ENCODE results near the gene INO80E.
A peak's percentile ranks its signal among the peaks of the same experiment; 100 is the strongest.
"Not testable (repeated sequence)": the region's sequence is repeated elsewhere in the genome, so short reads cannot be mapped to it uniquely, and the experiment has no call there.

The INO80E gene

DNA sequence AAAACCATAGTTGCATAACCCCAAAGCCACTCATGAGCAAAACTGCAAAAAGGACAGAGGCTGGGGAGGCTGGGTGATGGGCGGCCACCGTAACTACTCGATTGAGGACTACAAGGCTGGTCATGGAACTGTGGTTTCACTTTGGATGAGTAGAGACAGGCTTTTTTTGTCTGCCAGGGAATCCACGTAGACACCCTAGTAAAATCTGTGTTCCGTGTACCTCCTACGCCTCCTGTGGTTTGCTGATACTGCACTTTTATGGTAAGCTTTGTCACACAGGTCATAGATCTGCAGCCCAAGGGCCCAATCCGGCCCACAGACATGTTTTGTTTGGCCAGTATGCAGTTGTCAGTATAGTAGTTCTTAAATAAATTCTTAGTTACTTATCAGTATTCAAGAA is 37.2 kb downstream of the INO80E start:
- no peak for DNase-seq

DNA sequence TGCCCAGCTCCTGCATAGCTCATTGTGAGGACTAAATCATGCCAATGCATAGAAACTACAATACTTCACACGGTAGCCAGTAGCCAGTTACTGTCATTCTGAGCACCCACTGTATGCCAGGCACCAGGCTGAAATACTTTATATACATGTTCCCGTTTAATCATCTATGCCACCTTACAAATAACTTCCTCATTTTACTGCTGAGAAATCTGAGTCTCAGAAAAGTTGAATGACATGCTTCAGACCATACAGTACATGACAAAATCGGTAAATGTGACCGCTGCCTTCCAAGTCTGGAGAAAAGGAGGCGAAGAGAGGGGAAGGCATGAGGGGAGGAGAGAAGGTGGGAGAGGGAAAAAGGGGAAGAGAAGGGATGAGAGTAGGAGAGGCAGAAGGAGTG is 44.2 kb downstream of the INO80E start:
- DNase-seq, result peak; percentile 49 to 60

DNA sequence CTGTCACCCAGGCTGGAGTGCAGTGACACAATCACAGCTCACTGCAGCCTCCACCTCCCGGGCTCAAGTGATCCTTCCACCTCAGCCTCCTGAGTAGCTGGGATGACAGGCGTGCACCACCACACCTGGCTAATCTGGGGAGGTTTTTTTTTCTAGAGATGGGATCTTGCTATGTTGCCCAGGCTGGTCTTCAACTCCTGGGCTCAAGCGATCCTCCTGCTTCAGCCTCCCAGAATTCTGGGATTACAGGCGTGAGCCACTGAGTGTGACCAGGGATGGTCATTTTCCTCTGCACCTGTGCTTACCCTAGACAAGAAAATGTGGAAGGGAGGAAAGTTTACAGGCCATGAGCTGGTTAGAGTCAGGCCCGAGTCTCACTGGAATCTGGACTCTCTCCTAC is 44.6 kb downstream of the INO80E start:
- DNase-seq, result not testable (repeated sequence)

DNA sequence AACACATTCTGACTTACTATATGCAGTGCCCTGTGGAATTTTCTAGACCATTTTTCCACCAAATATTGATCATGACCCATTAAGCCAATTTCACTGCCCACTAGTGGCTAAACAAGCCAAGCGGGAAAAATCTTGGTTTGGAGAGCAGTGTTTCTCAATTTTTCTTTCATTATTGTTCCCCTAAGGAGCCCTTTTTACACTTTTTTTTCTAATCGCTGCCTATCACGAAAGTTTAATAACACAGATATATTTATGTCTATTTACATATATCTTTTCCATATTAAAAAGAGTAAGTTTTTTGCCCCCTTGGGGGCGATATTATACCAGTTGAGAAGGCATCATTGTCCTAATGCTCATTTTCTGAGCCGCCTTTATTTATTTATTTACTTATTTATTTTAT is 45.8 kb downstream of the INO80E start:
- peak; percentile 24 to 44 for DNase-seq

DNA sequence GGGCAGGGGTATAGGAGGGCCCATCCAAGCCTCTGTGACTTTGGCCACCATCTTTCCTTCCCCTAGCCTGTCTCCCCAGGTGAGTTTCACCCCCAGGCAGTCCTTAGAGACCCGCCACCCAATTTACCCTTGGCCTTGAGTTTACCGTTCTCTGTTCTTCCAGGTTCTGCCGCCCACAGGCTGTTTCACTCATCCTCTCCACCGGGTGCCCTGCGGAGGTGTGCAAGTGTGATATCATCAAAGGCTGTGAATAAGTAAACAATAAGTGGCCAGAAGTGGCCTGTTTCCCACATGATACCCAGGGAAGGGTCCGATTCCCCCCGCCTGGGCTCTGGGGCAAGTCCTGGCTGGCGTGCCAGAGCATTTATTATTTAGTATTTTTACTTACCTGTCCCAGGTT is 50.1 kb downstream of the INO80E start:
- no peak for DNase-seq

DNA sequence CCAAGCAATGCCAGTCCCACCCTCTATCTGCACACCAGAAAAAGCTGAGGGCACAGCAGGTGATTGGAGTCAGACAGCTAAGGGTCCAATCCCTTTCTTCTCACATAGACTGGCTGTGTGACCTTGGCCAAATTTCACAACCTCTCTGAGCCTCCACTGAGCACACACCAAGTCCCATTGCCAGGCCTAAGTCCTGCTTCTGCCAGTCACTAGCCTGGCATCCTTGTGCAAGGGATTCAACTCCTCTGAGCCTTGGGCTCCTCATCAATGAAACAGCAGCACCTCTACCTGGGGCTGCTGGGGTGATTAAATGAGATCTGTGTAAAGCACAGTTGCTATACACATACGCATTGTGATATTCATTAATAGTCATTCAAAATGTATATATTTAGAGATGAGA is 50.5 kb downstream of the INO80E start:
- DNase-seq, result no peak

DNA sequence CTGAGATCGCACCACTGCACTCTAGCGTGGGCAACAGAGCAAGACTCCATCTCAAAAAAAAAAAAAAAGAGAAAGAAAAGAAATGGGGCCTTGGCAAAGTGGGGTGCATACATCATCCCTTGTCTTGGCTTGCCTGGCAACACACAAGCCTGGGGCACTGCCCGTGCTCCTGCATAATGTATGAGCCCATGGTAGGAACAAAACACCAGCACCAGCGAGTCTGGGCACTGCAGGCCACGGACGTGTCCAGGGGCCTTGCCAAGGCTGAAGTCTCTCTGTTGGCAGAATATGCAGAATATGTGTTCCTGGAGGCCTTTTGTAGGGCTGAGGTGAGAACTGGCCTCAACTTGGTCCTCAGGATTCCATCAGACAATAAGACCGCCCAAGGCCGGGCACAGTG is 53.8 kb downstream of the INO80E start:
- DNase-seq, result no peak

DNA sequence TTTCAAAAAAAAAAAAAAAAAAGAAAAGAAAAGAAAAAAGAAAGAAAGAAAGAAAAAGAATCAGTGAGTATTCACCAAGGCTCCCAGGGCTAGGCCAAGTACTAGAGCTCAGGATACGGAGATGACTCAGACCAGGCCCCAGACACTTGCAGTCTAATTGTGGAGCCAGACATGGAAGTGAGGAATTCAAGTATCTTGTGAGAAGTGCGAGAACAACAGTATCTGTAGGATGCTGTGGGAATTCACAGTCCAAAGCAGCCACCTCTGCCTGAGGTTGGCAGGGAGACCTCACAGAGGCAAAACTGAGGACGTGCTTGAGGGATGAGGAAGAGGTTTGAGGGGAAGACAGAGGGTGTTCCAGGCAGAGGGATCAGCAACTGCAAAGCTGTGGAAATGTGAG is 55.5 kb downstream of the INO80E start:
- DNase-seq, result no peak

DNA sequence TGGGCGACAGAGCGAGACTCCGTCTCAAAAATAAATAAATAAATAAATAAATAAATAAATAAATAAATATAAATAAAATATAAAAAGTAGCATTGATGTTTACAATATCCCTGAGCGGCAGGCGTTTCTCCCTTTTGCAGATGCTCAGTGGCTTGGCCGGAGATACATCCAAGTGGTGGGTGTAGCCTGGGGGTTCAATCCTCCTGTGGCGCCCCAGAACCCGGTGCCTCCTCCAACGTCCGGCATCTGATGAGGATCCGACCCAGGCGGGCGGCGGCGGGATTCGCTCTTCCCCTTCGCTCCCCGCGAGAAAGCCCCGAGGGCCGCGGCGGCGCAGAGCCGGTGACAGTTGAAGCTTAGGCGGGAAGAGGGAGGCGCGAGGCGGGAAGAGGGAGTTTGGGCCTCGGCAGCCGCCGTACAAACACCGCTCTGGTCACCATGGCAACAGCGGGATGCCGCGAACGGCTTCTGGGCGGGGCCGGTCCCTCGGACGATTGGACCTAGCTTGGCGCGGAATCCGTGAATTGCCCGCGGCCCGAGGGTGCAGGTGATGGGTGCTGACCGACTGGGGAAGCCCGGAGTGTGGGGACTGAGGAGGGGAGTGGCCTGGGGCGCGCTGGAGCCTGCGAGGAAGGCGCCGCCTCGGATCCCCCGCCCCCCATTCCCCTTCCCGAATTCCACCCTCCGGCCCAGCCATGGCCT is 56.8 kb downstream of the INO80E start:
- peak; percentile 86 to 91 for DNase-seq

DNA sequence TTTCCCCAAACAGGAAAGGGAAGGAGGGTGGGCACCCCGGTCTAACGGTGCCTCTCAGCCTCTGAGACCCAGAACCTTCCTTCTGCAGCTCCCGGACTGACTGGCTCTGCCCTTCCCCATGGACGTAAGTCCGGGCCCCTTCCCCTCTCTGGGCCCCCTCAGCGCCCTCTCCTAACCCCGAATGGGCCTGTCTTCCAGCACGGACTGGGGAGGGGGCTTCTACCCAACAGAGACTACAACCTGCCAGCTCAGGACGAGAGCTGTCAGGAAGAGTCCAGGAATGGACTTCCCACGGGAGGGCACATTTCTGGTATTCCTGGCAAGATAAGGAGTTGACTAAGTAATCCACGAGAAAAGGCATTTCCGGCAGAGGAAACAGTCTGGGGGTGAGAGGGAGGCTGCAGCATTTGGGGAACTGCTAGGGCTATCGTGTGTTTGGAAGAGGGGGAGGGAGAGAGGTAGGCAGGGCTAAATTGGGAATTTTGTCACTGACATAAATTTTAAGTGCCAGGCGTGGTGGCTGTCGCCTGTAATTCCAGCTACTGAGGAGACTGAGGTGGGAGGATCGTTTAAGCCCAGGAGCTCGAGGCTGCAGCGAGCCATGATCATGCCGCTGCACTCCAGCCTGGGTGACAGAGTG is 57.5 kb downstream of the INO80E start:
- peak; percentile 20 to 28 for DNase-seq

DNA sequence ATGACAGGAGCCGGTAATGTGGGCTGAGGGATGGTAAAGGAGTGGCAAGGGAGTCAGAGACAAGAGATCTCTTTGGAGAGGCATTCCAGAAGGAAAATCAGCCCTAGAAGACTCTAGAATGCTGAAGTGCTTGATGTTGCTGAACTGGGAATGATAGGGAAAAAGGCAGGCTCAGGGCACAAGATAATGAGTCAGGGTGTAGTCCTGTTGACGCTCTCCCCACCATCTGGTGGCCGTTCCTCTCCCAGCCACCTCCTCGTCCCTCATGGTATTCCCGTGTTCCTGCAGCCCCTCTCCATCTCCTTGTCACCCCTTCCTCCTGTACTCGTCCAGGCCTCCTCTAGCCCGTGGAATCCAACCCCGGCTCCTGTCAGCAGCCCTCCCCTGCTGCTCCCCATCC is 58.4 kb downstream of the INO80E start:
- no peak for DNase-seq

DNA sequence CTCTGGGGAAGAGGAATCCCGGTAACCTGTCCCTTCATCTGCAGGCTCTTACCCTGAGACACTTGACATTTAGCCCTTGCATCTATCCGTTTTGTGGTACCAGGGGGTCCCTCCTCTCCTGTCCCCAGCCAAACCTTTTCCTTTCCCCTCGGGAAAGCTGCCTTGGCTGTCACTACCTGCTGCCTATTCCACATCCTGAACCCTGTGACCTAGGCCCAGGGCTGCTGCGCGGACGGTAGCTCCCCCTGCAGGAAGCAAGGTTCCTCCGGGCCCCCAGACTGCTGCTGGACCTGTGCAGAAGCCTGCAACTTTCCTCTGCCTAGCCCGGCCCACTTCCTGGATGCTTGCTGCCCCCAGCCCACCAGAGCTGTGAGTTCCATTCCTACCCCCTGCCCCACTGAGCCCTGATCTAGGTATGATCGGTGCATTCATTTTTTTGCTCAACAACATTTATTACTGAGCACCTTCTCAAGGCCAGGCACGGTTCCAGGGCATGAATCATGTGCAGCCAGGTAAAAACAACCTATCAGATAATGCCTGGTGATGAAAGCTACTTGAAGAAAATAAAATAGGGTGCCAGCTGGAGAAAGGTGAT is 59.0 kb downstream of the INO80E start:
- DNase-seq, result peak; percentile 17 to 19
